Measurements from ENCODE around the gene VWA3B. TPM values are rescaled to one million over a fixed set of nuclear protein-coding genes. Genes with fewer than 3 reads are reported as not detected.

Gene VWA3B
- polyA plus RNA-seq, 3 donors = not detected

GRCh38 chr2:98167916-98168315 lies 80.9 kb downstream of the VWA3B start:
- Histone ChIP-seq H3K4me1 (ENCODE audit: control insufficient read depth in 1 of 2, insufficient read depth in 2 of 2, low read length in 2 of 2) (peaks cover 13 to 16% of the 10 kb centered on the region in 2 donors), H3K4me3 (replicated peaks in 1 of 3; ENCODE audit: low read depth in 2 of 3, low read length in 3 of 3) (no peak overlapping the region), H3K9ac (ENCODE audit: insufficient read depth, low read length, poor library complexity, severe bottlenecking) (no peak overlapping the region), H4K20me1 (ENCODE audit: insufficient read depth, low read length) (no peaks in the 10 kb centered on the region), H3K36me3 (replicated peaks in 1 of 2; ENCODE audit: control insufficient read depth in 1 of 2, insufficient read depth in 2 of 2, low read length in 2 of 2) (no peaks in the 10 kb centered on the region), H3K9me3 (replicated peaks in 1 of 2; ENCODE audit: control insufficient read depth in 1 of 2, insufficient read depth in 1 of 2, low read length in 2 of 2) (no peaks in the 10 kb centered on the region), H3K27ac (ENCODE audit: low read depth in 1 of 2, low read length in 2 of 2) (no peak overlapping the region), H2AFZ (ENCODE audit: insufficient read depth, low read depth, low read length, poor library complexity, severe bottlenecking) (no peak overlapping the region), H3K79me2 (ENCODE audit: insufficient read depth, low read length) (no peaks in the 10 kb centered on the region), H3K4me2 (replicated peaks; ENCODE audit: extremely low read depth, low read length, poor library complexity, severe bottlenecking) (no peak overlapping the region), H3K27me3 (ENCODE audit: control insufficient read depth in 2 of 2, insufficient read depth in 2 of 2, low read length in 2 of 2) (no peaks in the 10 kb centered on the region)
- intact Hi-C loops (cut with micrococcal nuclease) = no loop called here
- H3K36me3 Mint-ChIP-seq = no peaks in the 10 kb centered on the region
- H3K4me1 Mint-ChIP-seq = peaks cover 15% of the 10 kb centered on the region
- no peak overlapping the region for H3K27ac Mint-ChIP-seq
- no peak for DNase-seq
- TF ChIP-seq CTCF (IDR thresholded peaks at IDR 0.05) = no peak
- no peak overlapping the region for H3K4me3 Mint-ChIP-seq
- H3K9me3 Mint-ChIP-seq = peaks cover 0 to 5% (median 0%) of the 10 kb centered on the region in 7 donors
- WGBS (ENCODE audit: insufficient coverage) = no CpG with 5 or more reads among the region's 2 CpGs
- H3K27me3 Mint-ChIP-seq (ENCODE audit: low read depth in 3 of 3) = peaks cover 6 to 28% (median 14%) of the 10 kb centered on the region in 3 donors

- H3K4me3 ChIP-seq (replicated peaks in 1 of 3; ENCODE audit: low read depth in 2 of 3, low read length in 3 of 3) = no peak overlapping the region
- no peaks in the 10 kb centered on the region for H3K79me2 ChIP-seq (ENCODE audit: insufficient read depth, low read length)
- no peaks in the 10 kb centered on the region for H4K20me1 ChIP-seq (ENCODE audit: insufficient read depth, low read length)
- WGBS (ENCODE audit: insufficient coverage) = no CpG with 5 or more reads among the region's 3 CpGs
- peaks cover 20 to 24% of the 10 kb centered on the region in 2 donors for H3K4me1 ChIP-seq (ENCODE audit: control insufficient read depth in 1 of 2, insufficient read depth in 2 of 2, low read length in 2 of 2)
- no peak overlapping the region for H3K9ac ChIP-seq (ENCODE audit: insufficient read depth, low read length, poor library complexity, severe bottlenecking)
- Mint-ChIP-seq H3K9me3 (peaks cover 0 to 5% (median 0%) of the 10 kb centered on the region in 7 donors), H3K4me1 (peaks cover 23% of the 10 kb centered on the region), H3K27ac (no peak overlapping the region), H3K36me3 (no peaks in the 10 kb centered on the region), H3K4me3 (no peak overlapping the region), H3K27me3 (ENCODE audit: low read depth in 3 of 3) (peaks cover 9 to 27% (median 17%) of the 10 kb centered on the region in 3 donors)
- intact Hi-C loops (cut with micrococcal nuclease) = no loop called here
- H2AFZ ChIP-seq (ENCODE audit: insufficient read depth, low read depth, low read length, poor library complexity, severe bottlenecking) = no peak overlapping the region
- no peak for TF ChIP-seq CTCF (IDR thresholded peaks at IDR 0.05)
- no peaks in the 10 kb centered on the region for H3K9me3 ChIP-seq (replicated peaks in 1 of 2; ENCODE audit: control insufficient read depth in 1 of 2, insufficient read depth in 1 of 2, low read length in 2 of 2)
- no peak overlapping the region for H3K27ac ChIP-seq (ENCODE audit: low read depth in 1 of 2, low read length in 2 of 2)
- no peak for DNase-seq
- no peaks in the 10 kb centered on the region for H3K36me3 ChIP-seq (replicated peaks in 1 of 2; ENCODE audit: control insufficient read depth in 1 of 2, insufficient read depth in 2 of 2, low read length in 2 of 2)
- H3K4me2 ChIP-seq (replicated peaks; ENCODE audit: extremely low read depth, low read length, poor library complexity, severe bottlenecking) = no peak overlapping the region
- no peaks in the 10 kb centered on the region for H3K27me3 ChIP-seq (ENCODE audit: control insufficient read depth in 2 of 2, insufficient read depth in 2 of 2, low read length in 2 of 2)
Observed at GRCh38 chr2:98170076-98170475, 83.1 kb downstream of the VWA3B start.

All from CD14-positive monocyte (primary cell).